ENCODE measurements around the gene SMARCB1. TPM values are rescaled to one million over a fixed set of nuclear protein-coding genes. Genes with fewer than 3 reads are reported as not detected.
A peak's percentile ranks its signal among the peaks of the same experiment; 100 is the strongest.

Gene SMARCB1
- total RNA-seq, 3 donors from 2014 or later = 34.6 to 60.2 (median 50.1) TPM

DNA sequence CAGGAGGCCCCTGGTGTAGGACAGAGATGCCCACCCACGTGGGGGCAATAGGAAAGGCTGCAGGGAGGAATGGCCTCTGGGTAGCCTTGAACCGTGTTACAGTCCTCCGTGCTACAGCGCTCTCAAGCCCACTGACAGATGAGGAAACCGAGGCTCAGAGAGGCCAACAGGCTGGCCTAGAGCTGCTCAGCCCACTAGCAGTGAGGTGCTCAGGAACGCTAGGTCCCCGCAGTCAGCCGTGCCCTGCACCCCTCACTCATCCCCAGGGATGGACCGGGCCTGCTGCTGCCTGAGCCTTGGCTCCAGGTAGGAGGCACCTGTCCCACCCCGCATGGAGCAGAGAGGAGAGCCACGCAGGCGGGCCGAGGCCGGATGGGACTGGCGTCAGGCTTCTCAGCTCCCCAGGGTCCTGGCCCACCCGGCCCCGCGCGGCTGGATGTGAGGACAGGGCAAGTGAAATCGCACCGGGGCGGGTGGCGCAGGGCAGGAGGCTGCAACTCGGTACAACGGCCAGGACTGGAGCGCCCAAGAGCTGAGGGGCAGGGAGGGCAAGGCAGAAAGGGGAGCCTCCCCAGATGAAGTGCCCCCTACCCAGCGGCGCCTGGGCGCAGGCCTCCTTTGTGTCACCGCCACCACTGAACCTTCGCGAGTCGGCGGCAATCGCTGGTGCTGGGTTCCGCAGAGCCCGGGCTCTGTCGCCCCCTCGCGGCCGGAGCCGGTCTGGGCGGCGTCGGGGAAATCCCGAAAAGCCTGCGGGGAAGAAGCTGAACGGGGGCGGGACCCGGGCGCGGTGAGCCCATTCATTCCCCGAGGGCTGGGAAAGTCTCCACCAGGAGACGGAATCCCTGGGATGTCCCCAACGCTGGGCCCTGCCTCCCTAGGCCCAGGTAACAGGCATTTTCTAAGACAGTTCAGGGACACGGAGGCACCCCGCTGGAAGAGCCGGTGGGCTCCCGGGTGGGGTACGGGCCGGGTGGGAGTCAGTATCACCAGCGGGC is 62.5 kb downstream of the SMARCB1 start:
- Histone ChIP-seq H3K4me3 (peak overlapping the region in 1 of 3 donors; percentile 27), H3K36me3 (no peaks in the 10 kb centered on the region), H3K27ac (no peak overlapping the region), H3K27me3 (no peaks in the 10 kb centered on the region), H3K4me1 (peaks cover 9 to 23% of the 10 kb centered on the region in 2 donors), H3K9me3 (no peaks in the 10 kb centered on the region)
- intact Hi-C loops (cut with DNase I; ENCODE audit: low total_unique reads) = loop anchor here (5.0 to 10.0 kb wide), 3 partner anchors 82 to 447 kb away; partner anchors contain the start of gene CHCHD10
- peak; percentile 62 to 85 for DNase-seq (ENCODE audit: low spot score in 2 of 2)
- TF ChIP-seq CTCF (IDR thresholded peaks at IDR 0.05) = peak; percentile 93 to 96 (median 94)
- no peak for TF ChIP-seq POLR2A (IDR thresholded peaks at IDR 0.05)
- TF ChIP-seq POLR2AphosphoS5 (IDR thresholded peaks at IDR 0.05) = peak in 2 of 3 donors; percentile 31 to 38

DNA sequence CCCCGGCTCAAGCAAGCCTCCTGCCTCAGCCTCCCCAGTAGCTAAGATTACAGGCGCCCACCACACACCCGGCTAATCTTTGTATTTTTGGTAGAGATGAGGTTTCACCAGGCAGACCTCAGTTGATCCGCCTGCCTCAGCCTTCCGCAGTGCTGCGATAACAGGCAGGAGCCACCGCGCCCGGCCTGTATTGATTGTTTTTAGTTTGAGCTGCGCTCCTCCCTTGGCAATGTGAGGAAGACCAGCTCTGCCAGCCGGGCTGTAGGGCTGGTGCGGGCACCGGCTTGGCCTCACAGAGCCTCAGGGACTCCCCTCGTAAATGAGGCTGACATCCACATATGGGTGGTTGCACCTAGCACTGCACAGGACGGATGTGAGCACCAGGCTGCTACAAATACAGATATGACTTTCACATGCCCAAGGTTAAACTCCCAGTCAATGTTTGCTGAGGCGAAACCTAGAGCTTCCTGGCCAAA is 63.4 kb downstream of the SMARCB1 start:
- intact Hi-C loops (cut with DNase I; ENCODE audit: low total_unique reads) = loop anchor here (5.0 kb wide), 1 partner anchor 83 kb away; the partner anchor contains the start of gene CHCHD10
- Histone ChIP-seq H3K27me3 (no peaks in the 10 kb centered on the region), H3K9me3 (no peaks in the 10 kb centered on the region), H3K36me3 (no peaks in the 10 kb centered on the region), H3K27ac (no peak overlapping the region), H3K4me3 (no peak overlapping the region), H3K4me1 (peaks cover 7 to 20% of the 10 kb centered on the region in 2 donors)
- no peak for DNase-seq (ENCODE audit: low spot score in 2 of 2)
- TF ChIP-seq POLR2A (IDR thresholded peaks at IDR 0.05) (no peak), POLR2AphosphoS5 (IDR thresholded peaks at IDR 0.05) (no peak), CTCF (IDR thresholded peaks at IDR 0.05) (no peak)

DNA sequence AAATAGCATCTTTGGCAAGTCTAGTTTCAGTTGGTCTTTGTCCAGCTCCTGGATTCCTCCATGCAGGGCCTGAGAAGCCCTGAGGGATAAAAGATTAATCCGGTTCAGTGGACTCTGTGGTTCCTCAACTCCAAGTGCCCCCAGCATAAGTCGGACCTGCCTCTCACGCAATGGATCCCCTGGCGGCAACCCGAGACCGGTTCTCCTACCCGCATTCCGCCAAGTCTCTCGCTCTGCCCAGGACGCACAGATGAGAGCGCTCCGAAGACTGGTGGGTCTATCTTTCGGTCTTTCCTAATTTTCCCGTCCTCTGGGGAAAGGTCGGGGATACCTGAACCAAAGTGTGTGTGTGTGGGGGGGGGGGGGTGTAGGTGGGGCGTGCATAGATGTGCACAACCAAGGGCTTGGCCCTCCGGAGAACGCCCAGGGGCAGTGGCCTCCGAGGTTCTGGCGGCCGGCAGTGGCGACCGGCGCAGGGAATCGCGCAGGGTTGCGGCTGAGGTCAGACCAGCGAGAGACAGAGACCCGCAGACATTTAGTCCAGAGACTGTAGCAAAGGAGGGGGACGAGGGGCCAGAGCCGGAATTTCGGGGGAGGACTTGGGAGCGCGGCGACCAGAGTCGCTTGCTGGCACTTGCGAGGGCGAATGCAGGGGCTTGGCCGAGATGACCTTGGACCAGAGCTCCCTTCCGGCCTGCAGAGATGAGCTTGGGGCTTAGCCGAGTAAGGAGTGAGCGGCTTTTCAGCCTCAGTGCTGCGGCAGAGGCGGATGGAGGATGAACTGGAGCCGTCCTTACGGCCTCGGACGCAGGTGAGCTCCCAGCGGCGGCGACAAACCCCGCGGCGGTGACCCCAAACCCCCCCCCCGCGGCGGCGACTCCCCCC is 70.2 kb downstream of the SMARCB1 start:
- H3K4me1 ChIP-seq = no peaks in the 10 kb centered on the region
- intact Hi-C loops (cut with DNase I; ENCODE audit: low total_unique reads) = no loop called here
- DNase-seq (ENCODE audit: low spot score in 2 of 2) = peak; percentile 48 to 69

More for the DNA sequence above, 70.2 kb downstream of the SMARCB1 start:
- Histone ChIP-seq H3K36me3 (no peaks in the 10 kb centered on the region), H3K4me3 (peak overlapping the region; percentile 49 to 77 (median 61)), H3K9me3 (no peaks in the 10 kb centered on the region), H3K27ac (peak overlapping the region; percentile 86 to 92), H3K27me3 (no peaks in the 10 kb centered on the region)
- no peak for TF ChIP-seq POLR2AphosphoS5 (IDR thresholded peaks at IDR 0.05)
- no peak for TF ChIP-seq CTCF (IDR thresholded peaks at IDR 0.05)
- no peak for TF ChIP-seq POLR2A (IDR thresholded peaks at IDR 0.05)

Measured in breast epithelium (tissue), 4 donors.